ENCODE measurements around the gene HOXB7.
A peak's percentile ranks its signal among the peaks of the same experiment; 100 is the strongest.

Gene HOXB7

GRCh38 chr17:48561884-48562810 lies 48.7 kb downstream of the HOXB7 start:
- POLR2A ChIA-PET, result interaction anchor here (0.6 to 1.2 kb wide), 5 partner anchors 12 to 141 kb away, joined by 3 to 4 read pairs (median 3); partner anchors contain the start of gene HOXB5
- H3K4me3 ChIP-seq (ENCODE audit: low read depth, low read length), result peak overlapping the region; percentile 54
- DNase-seq (ENCODE audit: low read depth, low spot score), result no peak
- peak; percentile 63 for TF ChIP-seq CTCF (IDR thresholded peaks at IDR 0.05; ENCODE audit: insufficient read depth, low read length, missing control alignments)
- CTCF ChIA-PET, result interaction anchor here (0.6 to 2.8 kb wide), 6 partner anchors 9 to 239 kb away, joined by 3 to 10 read pairs (median 4); no protein-coding TSS in a partner anchor

- POLR2A ChIA-PET, result interaction anchor here (0.7 to 1.6 kb wide), 4 partner anchors 10 to 40 kb away, joined by 3 to 7 read pairs (median 4); no protein-coding TSS in a partner anchor
- TF ChIP-seq CTCF (IDR thresholded peaks at IDR 0.05; ENCODE audit: insufficient read depth, low read length, missing control alignments), result no peak
Observed at GRCh38 chr17:48559840-48560817, 50.7 kb downstream of the HOXB7 start.

GRCh38 chr17:48559122-48559839 lies 51.5 kb downstream of the HOXB7 start:
- ChIA-PET POLR2A (interaction anchor here (0.7 to 1.6 kb wide), 5 partner anchors 9 to 41 kb away, joined by 3 to 7 read pairs (median 4); no protein-coding TSS in a partner anchor), CTCF (interaction anchor here (1.0 to 1.9 kb wide), 5 partner anchors 10 to 225 kb away, joined by 3 to 5 read pairs (median 3); no protein-coding TSS in a partner anchor)
- H3K4me3 ChIP-seq (ENCODE audit: low read depth, low read length), result no peak overlapping the region
- no peak for TF ChIP-seq CTCF (IDR thresholded peaks at IDR 0.05; ENCODE audit: insufficient read depth, low read length, missing control alignments)
- no peak for DNase-seq (ENCODE audit: low read depth, low spot score)

More at GRCh38 chr17:48559840-48560817, 50.7 kb downstream of the HOXB7 start:
- CTCF ChIA-PET, result interaction anchor here (0.7 to 1.9 kb wide), 7 partner anchors 8 to 226 kb away, joined by 3 to 5 read pairs (median 3); no protein-coding TSS in a partner anchor
- H3K4me3 ChIP-seq (ENCODE audit: low read depth, low read length), result no peak overlapping the region
- no peak for DNase-seq (ENCODE audit: low read depth, low spot score)

- H3K4me3 ChIP-seq (ENCODE audit: low read depth, low read length), result no peak overlapping the region
- ChIA-PET CTCF (interaction anchor here (1.4 kb wide), 1 partner anchor 206 kb away, joined by 4 read pairs; no protein-coding TSS in a partner anchor), POLR2A (interaction anchor here (0.7 to 0.9 kb wide), 3 partner anchors 9 to 29 kb away, joined by 3 to 4 read pairs (median 3); no protein-coding TSS in a partner anchor)
- TF ChIP-seq CTCF (IDR thresholded peaks at IDR 0.05; ENCODE audit: insufficient read depth, low read length, missing control alignments), result no peak
- DNase-seq (ENCODE audit: low read depth, low spot score), result no peak
Observed at GRCh38 chr17:48558831-48559121, 52.0 kb downstream of the HOXB7 start.

- H3K4me3 ChIP-seq (ENCODE audit: low read depth, low read length), result no peak overlapping the region
- ChIA-PET CTCF (interaction anchor here (0.7 to 3.6 kb wide), 7 partner anchors 11 to 207 kb away, joined by 3 to 22 read pairs (median 4); partner anchors contain the start of gene HOXB5), POLR2A (interaction anchor here (0.6 to 0.9 kb wide), 2 partner anchors 18 to 75 kb away, joined by 3 to 4 read pairs; no protein-coding TSS in a partner anchor)
- DNase-seq (ENCODE audit: low read depth, low spot score), result no peak
- no peak for TF ChIP-seq CTCF (IDR thresholded peaks at IDR 0.05; ENCODE audit: insufficient read depth, low read length, missing control alignments)
Observed at GRCh38 chr17:48558057-48558830, 52.6 kb downstream of the HOXB7 start.

All from AG04449 (cell line).